HG02973 (cell line): Measurements from ENCODE around the gene NKX2-4.
"Not testable (repeated sequence)": the region's sequence is repeated elsewhere in the genome, so short reads cannot be mapped to it uniquely, and the experiment has no call there.

Source experiments
- ATAC-seq: cut with Tn5 transposase; IDR thresholded peaks from one replicate; pipeline ENCODE4 v1.9.1; 2021; ENCODE audit warnings: moderate library complexity; ENCODE audit not compliant: unreplicated experiment

The NKX2-4 gene

GRCh38 chr20:21394551-21394950 lies 2.8 kb downstream of the NKX2-4 start:
- ATAC-seq = no peak

GRCh38 chr20:21393816-21394519 lies 3.4 kb downstream of the NKX2-4 start:
- ATAC-seq = no peak

- ATAC-seq = no peak
Measured at GRCh38 chr20:21393166-21393565, 4.2 kb downstream of the NKX2-4 start.

GRCh38 chr20:21391972-21392352 lies 5.4 kb downstream of the NKX2-4 start:
- no peak for ATAC-seq

GRCh38 chr20:21391185-21391971 lies 5.9 kb downstream of the NKX2-4 start:
- no peak for ATAC-seq

GRCh38 chr20:21390768-21391167 lies 6.6 kb downstream of the NKX2-4 start:
- ATAC-seq = no peak

GRCh38 chr20:21389368-21389767 lies 8.0 kb downstream of the NKX2-4 start:
- no peak for ATAC-seq

GRCh38 chr20:21388566-21388965 lies 8.8 kb downstream of the NKX2-4 start:
- ATAC-seq = no peak

- ATAC-seq = no peak
Measured at GRCh38 chr20:21387528-21387927, 9.8 kb downstream of the NKX2-4 start.

GRCh38 chr20:21386111-21386510 lies 11.2 kb downstream of the NKX2-4 start:
- ATAC-seq = no peak

GRCh38 chr20:21384308-21384892 lies 12.9 kb downstream of the NKX2-4 start:
- no peak for ATAC-seq

GRCh38 chr20:21381619-21382018 lies 15.7 kb downstream of the NKX2-4 start:
- ATAC-seq = no peak

- ATAC-seq = no peak
Measured at GRCh38 chr20:21380711-21381110, 16.6 kb downstream of the NKX2-4 start.

GRCh38 chr20:21378259-21378658 lies 19.1 kb downstream of the NKX2-4 start:
- ATAC-seq = no peak

- ATAC-seq = no peak
Measured at GRCh38 chr20:21377701-21378100, 19.6 kb downstream of the NKX2-4 start.

- ATAC-seq = no peak
Measured at GRCh38 chr20:21376626-21377025, 20.7 kb downstream of the NKX2-4 start.

GRCh38 chr20:21373436-21373835 lies 23.9 kb downstream of the NKX2-4 start:
- ATAC-seq = no peak

- no peak for ATAC-seq
Measured at GRCh38 chr20:21372016-21372415, 25.3 kb downstream of the NKX2-4 start.

GRCh38 chr20:21371193-21371592 lies 26.1 kb downstream of the NKX2-4 start:
- no peak for ATAC-seq

GRCh38 chr20:21368791-21369190 lies 28.5 kb downstream of the NKX2-4 start:
- ATAC-seq = no peak

- not testable (repeated sequence) for ATAC-seq
Measured at GRCh38 chr20:21366273-21366672, 31.1 kb downstream of the NKX2-4 start.

GRCh38 chr20:21365771-21366170 lies 31.6 kb downstream of the NKX2-4 start:
- ATAC-seq = no peak
